GM23338 (cell line): Measurements from ENCODE around the gene EPHB6. TPM values are rescaled to one million over a fixed set of nuclear protein-coding genes. Genes with fewer than 3 reads are reported as not detected.

Source experiments
- ATAC-seq: fragments of 200-7000 bp; cut with Tn5 transposase; 3 replicates; pipeline ENCODE4 v1.9.1; 2020
- DNase-seq: peaks from one replicate; pipeline ENCODE4 v3.0.0-alpha.2; 2015; ENCODE audit warnings: low spot score
- H2AFZ ChIP-seq: fragments of 200-600 bp; sonication (generic); 2 replicates; pipeline ENCODE4 v1.8.0; 2016; ENCODE audit warnings: antibody characterized with exemption, mild to moderate bottlenecking, moderate library complexity
- H3F3A ChIP-seq: fragments of 200-600 bp; sonication (generic); replicated peaks from 2 replicates; pipeline ENCODE4 v1.8.0; 2017; ENCODE audit warnings: antibody characterized with exemption, mixed run types, low read depth
- H3K27ac ChIP-seq: fragments of 200-600 bp; sonication (generic); 2 replicates; pipeline ENCODE4 v1.6.1; 2016; ENCODE audit warnings: low read depth
- H3K27me3 ChIP-seq: fragments of 200-600 bp; sonication (generic); 2 replicates; pipeline ENCODE4 v1.8.0; 2016; ENCODE audit warnings: mild to moderate bottlenecking, mixed run types, moderate library complexity; ENCODE audit not compliant: insufficient read depth
- H3K36me3 ChIP-seq: fragments of 200-600 bp; sonication (generic); 2 replicates; pipeline ENCODE4 v1.8.0; 2016; ENCODE audit warnings: mild to moderate bottlenecking; ENCODE audit not compliant: insufficient read depth
- H3K4me1 ChIP-seq: fragments of 200-600 bp; sonication (generic); 2 replicates; pipeline ENCODE4 v1.8.0; 2016; ENCODE audit warnings: mild to moderate bottlenecking, moderate library complexity; ENCODE audit not compliant: insufficient read depth
- H3K4me2 ChIP-seq: fragments of 200-600 bp; sonication (generic); 2 replicates; pipeline ENCODE4 v1.7.1; 2017; ENCODE audit warnings: mixed run types
- H3K4me3 ChIP-seq: fragments of 200-600 bp; sonication (generic); 2 replicates; pipeline ENCODE4 v1.6.1; 2016; ENCODE audit warnings: mixed run types
- H3K79me2 ChIP-seq: fragments of 200-600 bp; sonication (generic); replicated peaks from 2 replicates; pipeline ENCODE4 v1.8.0; 2017; ENCODE audit warnings: mild to moderate bottlenecking; ENCODE audit not compliant: insufficient read depth
- H3K9me2 ChIP-seq: fragments of 200-600 bp; sonication (generic); 2 replicates; pipeline ENCODE4 v1.8.0; 2017; ENCODE audit not compliant: insufficient read depth
- H4K20me1 ChIP-seq: fragments of 200-600 bp; sonication (generic); replicated peaks from 2 replicates; pipeline ENCODE4 v1.8.0; 2017; ENCODE audit warnings: mild to moderate bottlenecking; ENCODE audit not compliant: insufficient read depth
- H3K27ac Mint-ChIP-seq: 2 replicates; pipeline ENCODE4 v1.8.0; 2020; ENCODE audit warnings: inconsistent platforms, mild to moderate bottlenecking, moderate library complexity, mixed read lengths
- H3K27me3 Mint-ChIP-seq: 3 replicates; pipeline ENCODE4 v1.8.0; 2022; ENCODE audit warnings: low read depth, mild to moderate bottlenecking, moderate library complexity, mixed read lengths, inconsistent platforms; ENCODE audit not compliant: insufficient read depth, poor library complexity
- H3K36me3 Mint-ChIP-seq: 3 replicates; pipeline ENCODE4 v1.8.0; 2021; ENCODE audit warnings: low read depth, mild to moderate bottlenecking, inconsistent platforms, moderate library complexity, mixed read lengths
- H3K4me1 Mint-ChIP-seq: 3 replicates; pipeline ENCODE4 v1.8.0; 2020; ENCODE audit warnings: mild to moderate bottlenecking, inconsistent platforms, mixed read lengths
- H3K4me3 Mint-ChIP-seq: 3 replicates; pipeline ENCODE4 v1.8.0; 2021; ENCODE audit warnings: moderate library complexity, mild to moderate bottlenecking, inconsistent platforms, mixed read lengths
- H3K9me3 Mint-ChIP-seq: 3 replicates; pipeline ENCODE4 v1.8.0; 2020; ENCODE audit warnings: moderate library complexity, mild to moderate bottlenecking, inconsistent platforms, mixed read lengths
- CREB1 ChIP-seq: fragments of 250-450 bp; sonication (Bioruptor Pico); IDR thresholded peaks from 2 replicates; pipeline ENCODE4 v1.5.0; 2020; ENCODE audit warnings: low read depth, mild to moderate bottlenecking, moderate library complexity
- CTCF ChIP-seq, 2 experiments: fragments of 200-600 bp in 1 of 2; sonication (generic) in 1 of 2; conservative IDR thresholded peaks; 2 replicates each; pipeline versions ENCODE4 v1.5.1 to v1.6.1; 2016 to 2017; ENCODE audit warnings: antibody characterized with exemption in 2 of 2, low read depth in 2 of 2, mild to moderate bottlenecking in 2 of 2, moderate library complexity in 1 of 2
- ETS1 ChIP-seq: IDR thresholded peaks from 2 replicates; pipeline ENCODE4 v1.6.1; 2016; ENCODE audit warnings: antibody characterized with exemption
- EZH2phosphoT487 ChIP-seq: fragments of 200-600 bp; sonication (generic); IDR thresholded peaks from one replicate; pipeline ENCODE4 v1.8.1; 2018; ENCODE audit warnings: antibody characterized with exemption; ENCODE audit not compliant: unreplicated experiment
- REST ChIP-seq: IDR thresholded peaks from one replicate; pipeline ENCODE4 v1.6.1; 2018; ENCODE audit warnings: antibody characterized with exemption; ENCODE audit not compliant: unreplicated experiment
- ZNF462 ChIP-seq: fragments of 250-450 bp; sonication (Bioruptor Pico); IDR thresholded peaks from 2 replicates; pipeline ENCODE4 v1.5.0; 2020; ENCODE audit warnings: mild to moderate bottlenecking, moderate library complexity
- polyA plus RNA-seq: library from polyadenylated mRNA; unstranded; fragments of >200 nt; fragmentation: Nextera tagmentation; extraction: Ambion mirVana; gene quantifications from 2 replicates; pipeline ENCODE4 v1.2.1, GENCODE V29; 2016
- total RNA-seq: library from RNA; depleted of rRNA; stranded (reverse); fragments of >200 nt; shearing (Covaris generic); gene quantifications from 2 replicates; pipeline ENCODE4 v1.2.3, GENCODE V29; 2014

The EPHB6 gene
- total and polyA plus RNA-seq, 2 experiments from 2014 or later = 20.8 to 27.5 TPM

- Mint-ChIP-seq H3K27me3 (no peaks in the 10 kb centered on the region), H3K4me1 (peaks cover 7% of the 10 kb centered on the region), H3K36me3 (no peaks in the 10 kb centered on the region), H3K4me3 (no peak overlapping the region), H3K27ac (no peak overlapping the region), H3K9me3 (no peaks in the 10 kb centered on the region)
- Histone ChIP-seq H3K27me3 (no peaks in the 10 kb centered on the region), H4K20me1 (no peaks in the 10 kb centered on the region), H3K4me1 (peaks cover 3% of the 10 kb centered on the region; the same call in 1 of the 2 replicates), H3K27ac (no peak overlapping the region), H3F3A (no peaks in the 10 kb centered on the region), H2AFZ (no peak overlapping the region), H3K9me2 (no peaks in the 10 kb centered on the region), H3K79me2 (no peaks in the 10 kb centered on the region), H3K4me3 (no peak overlapping the region), H3K36me3 (no peaks in the 10 kb centered on the region), H3K4me2 (no peak overlapping the region)
- no peak for TF ChIP-seq CTCF (conservative IDR thresholded peaks at IDR 0.05; ENCODE audit: low read depth in 2 of 2)
- no peak for ATAC-seq
- no peak for DNase-seq
Observed at GRCh38 chr7:142881586-142882337, 26.9 kb downstream of the EPHB6 start.

- Histone ChIP-seq H3K27me3 (no peaks in the 10 kb centered on the region), H3K4me3 (no peak overlapping the region), H3K4me1 (peaks cover 3% of the 10 kb centered on the region; the same call in 1 of the 2 replicates), H4K20me1 (no peaks in the 10 kb centered on the region), H3K36me3 (no peaks in the 10 kb centered on the region), H3K9me2 (no peaks in the 10 kb centered on the region), H3K79me2 (no peaks in the 10 kb centered on the region), H2AFZ (no peak overlapping the region), H3K4me2 (no peak overlapping the region), H3K27ac (no peak overlapping the region), H3F3A (no peaks in the 10 kb centered on the region)
- Mint-ChIP-seq H3K9me3 (no peaks in the 10 kb centered on the region), H3K27me3 (no peaks in the 10 kb centered on the region), H3K27ac (no peak overlapping the region), H3K36me3 (no peaks in the 10 kb centered on the region), H3K4me3 (no peak overlapping the region), H3K4me1 (peaks cover 7% of the 10 kb centered on the region)
- DNase-seq (no peak), ATAC-seq (no peak)
- TF ChIP-seq ETS1 (no peak), REST (no peak), ZNF462 (CRISPR knock-in tag) (no peak), CREB1 (CRISPR knock-in tag) (no peak), EZH2phosphoT487 (no peak)
Observed at GRCh38 chr7:142882338-142882678, 27.4 kb downstream of the EPHB6 start.
